GM12875 (cell line): ENCODE measurements around the gene KCNC4.

ENCODE experiments used
- H3K4me3 ChIP-seq: one replicate; pipeline ENCODE4 v1.5.1; 2011; ENCODE audit warnings: low read depth, low read length, control low read depth
- CTCF ChIP-seq: IDR thresholded peaks from 2 replicates; pipeline ENCODE4 v1.5.1; 2011; ENCODE audit warnings: low read depth, mild to moderate bottlenecking, control low read depth, inconsistent platforms, low read length, moderate library complexity, borderline replicate concordance; ENCODE audit not compliant: insufficient read depth

The KCNC4 gene

DNA sequence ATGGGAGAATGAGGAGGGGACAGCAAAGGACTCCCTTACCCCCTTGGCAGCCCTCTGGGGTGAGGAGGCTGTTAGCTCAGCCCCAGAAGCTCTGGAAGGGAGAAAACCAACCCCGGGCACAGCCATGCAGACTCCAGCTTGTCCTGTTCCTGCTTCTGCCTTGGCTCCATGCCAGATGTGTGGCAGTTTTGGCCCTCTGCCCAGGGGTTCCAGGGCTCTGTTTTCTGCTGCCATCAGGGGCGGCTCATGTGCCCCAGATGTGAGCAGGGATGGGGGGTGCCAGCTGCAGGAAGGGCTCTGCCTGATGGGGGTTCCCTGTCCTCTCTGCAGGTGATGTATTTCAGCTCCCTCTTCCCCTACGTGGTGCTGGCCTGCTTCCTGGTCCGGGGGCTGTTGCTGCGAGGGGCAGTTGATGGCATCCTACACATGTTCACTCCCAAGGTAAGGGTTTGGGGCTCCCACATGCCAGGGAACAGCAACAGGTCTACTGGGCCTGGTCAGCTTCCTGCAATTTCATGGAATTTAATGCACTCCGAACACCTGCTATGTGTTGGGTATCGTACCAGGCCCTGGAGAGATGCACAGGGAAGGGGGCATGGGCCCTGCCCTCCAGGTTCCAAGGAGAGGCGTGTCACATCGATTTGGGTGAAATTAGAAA is 33.7 kb upstream of the KCNC4 start:
- H3K4me3 ChIP-seq: no peak overlapping the region
- TF ChIP-seq CTCF: no peak

- TF ChIP-seq CTCF: no peak
- H3K4me3 ChIP-seq: no peak overlapping the region
These were observed 32.3 kb upstream of the KCNC4 start for GRCh38 chr1:110177775-110178174.

- no peak overlapping the region for H3K4me3 ChIP-seq
- no peak for TF ChIP-seq CTCF
These were observed 26.4 kb upstream of the KCNC4 start for GRCh38 chr1:110183642-110184167.

- no peak overlapping the region for H3K4me3 ChIP-seq
- TF ChIP-seq CTCF: no peak
These were observed 25.7 kb upstream of the KCNC4 start for GRCh38 chr1:110184446-110184845.

DNA sequence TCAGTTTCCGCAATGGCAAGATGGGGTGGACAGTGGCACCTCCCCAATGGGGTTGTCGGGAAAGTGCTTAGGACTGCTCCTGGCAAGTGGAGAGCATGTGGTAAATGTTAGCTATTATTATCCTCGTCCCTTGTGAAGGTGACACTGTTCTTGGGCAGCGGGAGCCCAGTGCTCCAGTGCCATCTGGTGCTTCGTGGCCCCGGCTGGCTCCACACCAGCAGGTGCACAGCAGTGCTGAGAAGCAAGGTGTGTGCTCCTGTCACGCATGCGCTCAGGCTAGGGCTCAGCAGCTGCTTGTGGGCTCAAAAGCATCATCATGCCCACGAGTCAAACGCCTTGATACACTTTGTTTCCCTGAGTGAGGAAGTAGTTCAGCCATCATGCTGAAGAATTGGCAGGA is 24.9 kb upstream of the KCNC4 start:
- TF ChIP-seq CTCF: no peak
- no peak overlapping the region for H3K4me3 ChIP-seq

DNA sequence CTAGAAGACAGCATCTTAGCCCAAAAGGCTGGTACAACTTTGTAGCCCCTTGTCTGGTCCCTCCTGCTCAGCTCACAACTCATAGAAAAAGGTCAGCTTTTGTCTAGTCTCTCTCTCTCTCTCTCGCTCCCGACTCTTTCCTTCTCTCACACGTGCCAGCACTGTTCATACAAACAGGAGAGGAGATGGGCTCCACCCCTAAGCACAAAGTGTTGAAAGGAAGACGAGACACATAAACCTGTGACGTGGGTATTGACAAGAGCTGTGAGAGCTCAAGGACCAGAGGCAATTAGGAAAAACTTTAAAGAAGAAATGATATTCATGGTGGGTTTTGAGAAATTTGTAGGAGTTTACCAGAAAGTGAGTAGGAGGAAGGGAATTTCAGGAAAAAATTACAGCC is 23.6 kb upstream of the KCNC4 start:
- H3K4me3 ChIP-seq: no peak overlapping the region
- no peak for TF ChIP-seq CTCF

DNA sequence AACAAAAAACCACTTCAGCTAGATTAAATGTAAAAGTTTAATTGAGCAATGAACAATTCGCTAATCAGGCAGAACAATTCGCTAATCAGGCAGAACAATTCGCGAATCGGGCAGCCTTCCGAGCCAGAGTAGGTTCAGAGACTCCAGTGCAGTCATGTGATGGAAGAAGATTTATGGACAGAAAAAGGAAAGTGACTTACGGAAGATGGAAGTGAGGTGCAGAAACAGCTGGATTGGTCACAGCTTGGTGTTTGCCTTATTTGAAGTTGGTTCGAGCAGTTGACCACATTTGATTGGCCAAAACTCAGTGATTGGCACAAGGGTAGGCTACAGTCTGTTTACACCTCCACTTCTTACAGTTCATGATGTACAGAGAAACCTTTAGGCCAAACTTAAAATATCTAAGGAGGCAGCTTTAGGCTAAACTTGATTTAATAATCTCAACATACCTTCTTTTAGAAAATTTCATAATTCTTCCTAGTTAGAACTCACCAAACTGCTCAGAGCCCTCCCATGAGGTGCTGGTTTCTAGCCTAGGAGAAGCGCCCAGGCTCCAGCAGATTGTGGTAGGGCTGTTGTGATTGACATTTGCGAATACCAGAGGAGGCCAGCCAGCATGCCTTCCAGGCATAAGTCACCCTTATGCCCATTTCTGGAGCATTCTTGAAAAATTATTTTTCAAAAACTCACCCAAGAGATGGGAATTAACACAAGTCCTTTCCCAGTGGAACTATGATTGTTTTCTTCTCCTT is 22.8 kb upstream of the KCNC4 start:
- H3K4me3 ChIP-seq: no peak overlapping the region
- no peak for TF ChIP-seq CTCF
